HEK293T (cell line): ENCODE data around the gene GTSF1L.

Source experiments
- CTCF ChIA-PET: fragments of 350-600 bp; formaldehyde crosslinking; extraction: SDS; loops from one replicate; lab custom pipeline; 2021; ENCODE audit warnings: antibody characterized with exemption, inconsistent platforms; lab: Yijun Ruan, JAX
- POLR2A ChIA-PET: fragments of 350-600 bp; formaldehyde crosslinking; extraction: SDS; loops from one replicate; lab custom pipeline; 2020; ENCODE audit warnings: antibody characterized with exemption, inconsistent platforms; lab: Yijun Ruan, JAX
- DNase-seq: peaks from one replicate; pipeline ENCODE4 v3.0.0; 2012; ENCODE audit warnings: mixed read lengths; ENCODE audit errors: extremely low spot score
- ARNT ChIP-seq: fragments of 450-650 bp; IDR thresholded peaks from 2 replicates; pipeline ENCODE4 v1.6.1; 2017; ENCODE audit warnings: mild to moderate bottlenecking
- BHLHE40 ChIP-seq: fragments of 450-650 bp; IDR thresholded peaks from 2 replicates; pipeline ENCODE4 v1.6.1; 2016; ENCODE audit warnings: mild to moderate bottlenecking, moderate library complexity, borderline replicate concordance
- CTBP1 ChIP-seq: fragments of 450-650 bp; IDR thresholded peaks from 2 replicates; pipeline ENCODE4 v1.6.1; 2016; ENCODE audit warnings: borderline replicate concordance
- ELF4 ChIP-seq: fragments of 450-650 bp; IDR thresholded peaks from 2 replicates; pipeline ENCODE4 v1.6.1; 2017; ENCODE audit warnings: antibody characterized with exemption
- FOXA1 ChIP-seq: fragments of 450-650 bp; IDR thresholded peaks from 2 replicates; pipeline ENCODE4 v1.6.1; 2016; ENCODE audit warnings: mild to moderate bottlenecking
- FOXK2 ChIP-seq: fragments of 450-650 bp; IDR thresholded peaks from 2 replicates; pipeline ENCODE4 v1.6.1; 2016; ENCODE audit warnings: mild to moderate bottlenecking
- FOXM1 ChIP-seq: fragments of 450-650 bp; IDR thresholded peaks from 2 replicates; pipeline ENCODE4 v1.6.1; 2017; ENCODE audit warnings: mild to moderate bottlenecking, borderline replicate concordance
- HDGF ChIP-seq: fragments of 450-650 bp; IDR thresholded peaks from 2 replicates; pipeline ENCODE4 v1.6.1; 2017; ENCODE audit warnings: antibody characterized with exemption, borderline replicate concordance
- L3MBTL2 ChIP-seq: fragments of 450-650 bp; conservative IDR thresholded peaks from 2 replicates; pipeline ENCODE4 v1.6.1; 2016; ENCODE audit warnings: mild to moderate bottlenecking
- LEF1 ChIP-seq: fragments of 450-650 bp; IDR thresholded peaks from 2 replicates; pipeline ENCODE4 v1.6.1; 2017; ENCODE audit warnings: mild to moderate bottlenecking, borderline replicate concordance
- NFRKB ChIP-seq: fragments of 450-650 bp; IDR thresholded peaks from 2 replicates; pipeline ENCODE4 v1.6.1; 2016; ENCODE audit warnings: mild to moderate bottlenecking, moderate library complexity
- SP1 ChIP-seq: fragments of 450-650 bp; IDR thresholded peaks from 2 replicates; pipeline ENCODE4 v1.6.1; 2017
- SUZ12 ChIP-seq: fragments of 450-650 bp; IDR thresholded peaks from 2 replicates; pipeline ENCODE4 v1.6.1; 2016; ENCODE audit warnings: mild to moderate bottlenecking
- TARDBP ChIP-seq: fragments of 450-650 bp; IDR thresholded peaks from 2 replicates; pipeline ENCODE4 v1.6.1; 2016
- ZNF384 ChIP-seq: fragments of 450-650 bp; IDR thresholded peaks from 2 replicates; pipeline ENCODE4 v1.6.1; 2016
- TF ChIP-seq, protein P1 (sequence below): fragments of 450-650 bp; IDR thresholded peaks from 2 replicates; pipeline ENCODE4 v1.6.1; 2016

Gene GTSF1L

DNA sequence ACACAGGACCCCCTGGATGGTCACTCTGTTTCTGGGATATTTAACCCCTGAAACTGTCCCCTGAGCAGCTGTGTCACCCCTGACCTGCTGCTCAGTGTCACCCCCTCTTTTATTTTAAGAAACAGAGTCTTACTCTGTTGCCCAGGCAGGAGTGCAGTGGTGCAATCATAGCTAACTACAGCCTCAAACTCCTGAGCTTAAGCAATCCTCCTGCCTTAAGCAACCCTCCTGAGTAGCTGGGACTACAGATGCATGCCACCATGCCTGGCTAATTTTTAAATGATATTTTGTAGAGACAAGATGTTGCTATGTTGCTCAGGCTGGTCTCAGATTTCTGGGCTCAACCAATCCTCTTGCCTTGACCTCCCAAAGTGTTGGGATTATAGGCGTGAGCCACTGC, 21.5 kb upstream of the GTSF1L start:
- CTCF ChIA-PET: interaction anchor here (0.7 kb wide), 1 partner anchor 332 kb away, joined by 3 read pairs; no protein-coding TSS in a partner anchor
- TF ChIP-seq ELF4: no peak
- TF ChIP-seq FOXA1: no peak
- TF ChIP-seq, protein P1, sequence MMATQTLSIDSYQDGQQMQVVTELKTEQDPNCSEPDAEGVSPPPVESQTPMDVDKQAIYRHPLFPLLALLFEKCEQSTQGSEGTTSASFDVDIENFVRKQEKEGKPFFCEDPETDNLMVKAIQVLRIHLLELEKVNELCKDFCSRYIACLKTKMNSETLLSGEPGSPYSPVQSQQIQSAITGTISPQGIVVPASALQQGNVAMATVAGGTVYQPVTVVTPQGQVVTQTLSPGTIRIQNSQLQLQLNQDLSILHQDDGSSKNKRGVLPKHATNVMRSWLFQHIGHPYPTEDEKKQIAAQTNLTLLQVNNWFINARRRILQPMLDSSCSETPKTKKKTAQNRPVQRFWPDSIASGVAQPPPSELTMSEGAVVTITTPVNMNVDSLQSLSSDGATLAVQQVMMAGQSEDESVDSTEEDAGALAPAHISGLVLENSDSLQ: no peak
- no peak for TF ChIP-seq FOXM1
- TF ChIP-seq NFRKB: no peak
- no peak for TF ChIP-seq LEF1
- TF ChIP-seq TARDBP: no peak
- POLR2A ChIA-PET: no interaction called here
- no peak for DNase-seq

DNA sequence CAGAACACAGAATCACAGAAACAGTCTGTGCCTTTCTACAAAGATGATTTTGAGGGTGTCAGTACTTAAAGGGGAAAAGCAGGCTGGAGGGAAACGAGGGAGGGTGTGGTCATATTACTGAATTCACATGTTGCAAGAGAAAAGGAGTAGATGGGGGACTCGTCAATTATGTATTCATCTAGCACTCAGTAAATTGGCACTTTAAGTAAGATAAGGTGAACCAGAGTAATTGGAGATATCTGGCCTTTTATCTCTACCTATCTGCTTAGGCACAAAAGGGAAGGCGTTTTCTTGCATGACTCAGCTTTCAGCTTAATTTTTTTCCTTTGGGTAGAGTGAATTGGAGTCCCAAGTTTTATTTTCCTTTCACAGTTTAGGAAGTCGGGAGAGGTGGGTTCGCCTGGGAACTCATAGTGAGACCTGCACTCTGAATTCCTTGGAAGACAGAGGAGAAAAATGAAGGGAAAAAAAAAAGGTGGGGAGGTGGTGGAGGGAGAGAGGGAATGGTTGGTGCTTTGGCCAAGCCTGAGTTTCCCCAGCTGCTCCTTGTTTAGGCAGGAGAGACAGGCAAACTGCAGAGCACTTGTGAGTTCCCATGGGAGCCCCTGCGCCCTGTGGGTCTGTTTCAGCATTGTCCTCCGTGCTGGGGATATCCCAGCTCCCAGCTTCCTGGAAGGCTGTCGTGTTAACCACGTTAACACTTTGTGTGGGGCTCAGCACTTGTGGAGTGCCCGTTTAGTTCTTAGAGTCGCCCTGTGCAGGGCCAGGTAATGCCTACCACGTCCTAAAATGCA, 19.7 kb upstream of the GTSF1L start:
- TF ChIP-seq ZNF384: no peak
- no peak for TF ChIP-seq LEF1
- TF ChIP-seq, protein P1: no peak
- no peak for TF ChIP-seq L3MBTL2
- TF ChIP-seq SP1: no peak
- no peak for TF ChIP-seq SUZ12
- TF ChIP-seq BHLHE40: no peak
- TF ChIP-seq FOXK2: no peak
- no peak for TF ChIP-seq CTBP1
- TF ChIP-seq ELF4: no peak
- no peak for TF ChIP-seq HDGF
- no peak for TF ChIP-seq FOXM1
- no peak for TF ChIP-seq FOXA1
- no peak for TF ChIP-seq TARDBP
- TF ChIP-seq ARNT: no peak
- no peak for DNase-seq
- CTCF ChIA-PET: interaction anchor here (0.7 kb wide), 1 partner anchor 345 kb away, joined by 5 read pairs; no protein-coding TSS in a partner anchor
- POLR2A ChIA-PET: no interaction called here

DNA sequence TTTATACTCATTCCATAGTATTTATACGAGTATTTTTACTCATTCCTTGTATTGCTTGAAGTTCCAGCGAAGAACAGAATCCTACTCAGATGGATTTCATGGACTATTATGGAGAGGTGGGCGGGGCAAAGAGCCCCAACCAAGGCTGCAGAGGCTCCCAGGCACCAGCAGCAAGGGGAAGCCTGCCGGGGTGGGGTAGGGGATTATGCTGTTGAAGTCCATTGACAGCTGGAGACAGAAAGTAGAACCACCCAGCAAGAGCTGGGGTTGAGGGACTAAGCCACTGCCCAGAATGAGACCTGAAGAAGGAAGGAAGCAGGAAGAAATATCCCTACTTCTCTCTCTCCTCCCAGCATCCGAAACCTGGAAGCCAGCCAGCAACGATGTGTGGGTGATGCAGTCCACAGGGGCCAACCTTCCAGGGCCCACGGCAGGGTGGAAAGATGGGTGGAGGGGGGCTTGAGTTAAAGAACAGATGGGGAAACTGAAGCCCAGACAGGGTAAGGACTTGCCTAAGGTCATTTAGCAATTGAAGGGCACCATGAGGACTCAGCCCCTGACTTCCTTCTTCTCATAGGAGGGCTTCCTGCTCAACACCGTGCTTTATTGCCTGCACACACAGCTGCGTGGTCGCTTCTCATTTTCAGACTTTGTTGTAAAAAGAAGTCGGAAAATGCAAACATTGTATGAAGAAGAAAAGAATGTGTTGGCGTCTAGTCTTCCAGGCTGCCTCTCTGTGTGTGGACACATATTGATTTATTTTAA, 18.3 kb upstream of the GTSF1L start:
- POLR2A ChIA-PET: no interaction called here
- no peak for DNase-seq
- CTCF ChIA-PET: interaction anchor here (0.7 kb wide), 1 partner anchor 390 kb away, joined by 3 read pairs; no protein-coding TSS in a partner anchor
- TF ChIP-seq ARNT: no peak
- no peak for TF ChIP-seq LEF1
- TF ChIP-seq L3MBTL2: no peak
- no peak for TF ChIP-seq ZNF384
- TF ChIP-seq, protein P1: no peak
- TF ChIP-seq FOXK2: no peak
- TF ChIP-seq SUZ12: no peak
- TF ChIP-seq TARDBP: no peak
- no peak for TF ChIP-seq HDGF
- TF ChIP-seq FOXA1: no peak

DNA sequence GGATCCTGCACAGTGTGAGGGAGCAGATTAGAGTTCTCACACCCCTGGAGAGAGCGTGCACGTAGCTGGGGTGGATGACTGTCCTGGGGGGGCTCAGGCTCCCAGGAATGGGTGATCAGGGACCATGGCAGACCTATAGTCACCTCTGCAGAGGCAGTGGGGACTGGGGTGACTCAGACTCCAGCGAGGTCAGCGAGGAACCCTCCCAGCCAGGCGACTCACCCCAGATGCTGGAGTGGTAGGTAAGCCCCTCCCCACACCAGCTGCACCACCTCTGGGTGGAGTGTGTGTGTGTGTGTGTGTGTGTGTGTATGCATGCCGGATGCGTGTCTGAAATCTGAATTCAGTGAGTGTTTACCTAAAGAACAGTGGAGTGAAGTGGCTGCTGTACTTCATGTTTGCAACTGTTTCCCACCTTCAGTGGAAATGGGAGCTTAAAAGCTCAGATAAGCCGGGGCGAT, 17.4 kb upstream of the GTSF1L start:
- ChIA-PET POLR2A (no interaction called here), CTCF (interaction anchor here (0.7 kb wide), 1 partner anchor 348 kb away, joined by 3 read pairs; no protein-coding TSS in a partner anchor)
- no peak for DNase-seq
- TF ChIP-seq LEF1 (no peak), NFRKB (no peak), ELF4 (no peak), FOXM1 (no peak), ARNT (no peak)

DNA sequence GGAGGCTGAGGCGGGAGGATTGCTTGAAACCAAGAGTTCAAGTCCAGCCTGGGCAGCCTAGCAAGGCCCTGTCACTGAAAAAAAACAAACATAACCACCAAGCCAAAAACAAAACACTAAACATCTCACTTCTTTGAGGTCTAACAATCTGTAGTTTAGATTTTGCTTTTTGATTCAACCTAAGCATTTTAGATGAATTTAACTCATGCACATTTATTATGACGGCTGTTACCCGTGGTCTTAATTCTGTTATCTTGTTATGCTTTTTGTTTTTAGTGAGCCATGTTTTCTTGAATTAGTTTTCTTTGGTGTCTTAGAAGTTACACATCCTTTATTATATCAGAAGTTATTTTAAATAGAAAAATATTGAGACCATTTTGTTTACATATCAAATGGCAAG, 13.8 kb upstream of the GTSF1L start:
- ChIA-PET CTCF (no interaction called here), POLR2A (no interaction called here)
- no peak for DNase-seq
- TF ChIP-seq SUZ12 (no peak), TARDBP (no peak), SP1 (no peak), FOXA1 (no peak), NFRKB (no peak), ARNT (no peak), HDGF (no peak), L3MBTL2 (no peak), FOXK2 (no peak), CTBP1 (no peak), LEF1 (no peak), BHLHE40 (no peak), ELF4 (no peak), FOXM1 (no peak), ZNF384 (no peak)
- TF ChIP-seq, protein P1: no peak
